ENCODE results near the gene PGAP3. TPM values are rescaled to one million over a fixed set of nuclear protein-coding genes. Genes with fewer than 3 reads are reported as not detected.

Gene PGAP3
- total RNA-seq, 4 donors from 2014 or later: 4.6 to 24.8 (median 19.5) TPM

GRCh38 chr17:39653316-39653661 lies 34.6 kb downstream of the PGAP3 start:
- no peaks in the 10 kb centered on the region for H3K27me3 ChIP-seq
- no peaks in the 10 kb centered on the region for H3K4me1 ChIP-seq
- TF ChIP-seq CTCF (IDR thresholded peaks at IDR 0.05) (no peak), POLR2A (IDR thresholded peaks at IDR 0.05) (no peak)
- intact Hi-C loops (cut with DNase I; ENCODE audit: low total_unique reads): no loop called here
- no peak overlapping the region for H3K27ac ChIP-seq
- no peaks in the 10 kb centered on the region for H3K9me3 ChIP-seq
- no peak overlapping the region for H3K4me3 ChIP-seq
- H3K36me3 ChIP-seq: no peaks in the 10 kb centered on the region
- DNase-seq: no peak

- H3K4me1 ChIP-seq: no peaks in the 10 kb centered on the region
- H3K27ac ChIP-seq: peak overlapping the region in 1 of 2 donors; percentile 15
- no peaks in the 10 kb centered on the region for H3K9me3 ChIP-seq
- no peaks in the 10 kb centered on the region for H3K36me3 ChIP-seq
- TF ChIP-seq CTCF (IDR thresholded peaks at IDR 0.05) (no peak), POLR2A (IDR thresholded peaks at IDR 0.05) (no peak)
- no peak overlapping the region for H3K4me3 ChIP-seq
- no peaks in the 10 kb centered on the region for H3K27me3 ChIP-seq
- DNase-seq: no peak
- intact Hi-C loops (cut with DNase I; ENCODE audit: low total_unique reads): no loop called here
Observed at GRCh38 chr17:39652587-39653315, 35.1 kb downstream of the PGAP3 start.

GRCh38 chr17:39651923-39652586 lies 35.8 kb downstream of the PGAP3 start:
- no peaks in the 10 kb centered on the region for H3K4me1 ChIP-seq
- no peaks in the 10 kb centered on the region for H3K36me3 ChIP-seq
- no peaks in the 10 kb centered on the region for H3K9me3 ChIP-seq
- TF ChIP-seq CTCF (IDR thresholded peaks at IDR 0.05) (no peak), POLR2A (IDR thresholded peaks at IDR 0.05) (no peak)
- no peak for DNase-seq
- H3K27ac ChIP-seq: peak overlapping the region in 1 of 2 donors; percentile 15
- intact Hi-C loops (cut with DNase I; ENCODE audit: low total_unique reads): no loop called here
- no peak overlapping the region for H3K4me3 ChIP-seq
- no peaks in the 10 kb centered on the region for H3K27me3 ChIP-seq

- DNase-seq: no peak
- Histone ChIP-seq H3K27me3 (no peaks in the 10 kb centered on the region), H3K36me3 (no peaks in the 10 kb centered on the region), H3K9me3 (no peaks in the 10 kb centered on the region), H3K4me3 (no peak overlapping the region), H3K27ac (no peak overlapping the region), H3K4me1 (no peaks in the 10 kb centered on the region)
- intact Hi-C loops (cut with DNase I; ENCODE audit: low total_unique reads): no loop called here
- TF ChIP-seq POLR2A (IDR thresholded peaks at IDR 0.05): no peak
- no peak for TF ChIP-seq CTCF (IDR thresholded peaks at IDR 0.05)
Observed at GRCh38 chr17:39650121-39650579, 37.7 kb downstream of the PGAP3 start.

GRCh38 chr17:39648616-39649366 lies 39.1 kb downstream of the PGAP3 start:
- Histone ChIP-seq H3K4me1 (no peaks in the 10 kb centered on the region), H3K27me3 (no peaks in the 10 kb centered on the region), H3K27ac (no peak overlapping the region), H3K4me3 (no peak overlapping the region), H3K36me3 (no peaks in the 10 kb centered on the region), H3K9me3 (no peaks in the 10 kb centered on the region)
- intact Hi-C loops (cut with DNase I; ENCODE audit: low total_unique reads): no loop called here
- DNase-seq: no peak
- no peak for TF ChIP-seq POLR2A (IDR thresholded peaks at IDR 0.05)
- no peak for TF ChIP-seq CTCF (IDR thresholded peaks at IDR 0.05)

Measured in uterus (tissue), 4 donors.